EL (cell line): Measurements from ENCODE around the gene FBXL12.
A peak's percentile ranks its signal among the peaks of the same experiment; 100 is the strongest.
"Not testable (repeated sequence)": the region's sequence is repeated elsewhere in the genome, so short reads cannot be mapped to it uniquely, and the experiment has no call there.

ENCODE experiments used
- DNase-seq: peaks from one replicate; pipeline ENCODE4 v3.0.0-alpha.2; 2016

The FBXL12 gene

GRCh38 chr19:9836021-9836420, 17.1 kb upstream of the FBXL12 start:
- DNase-seq, result peak; percentile 51

GRCh38 chr19:9835507-9835949, 16.6 kb upstream of the FBXL12 start:
- DNase-seq, result no peak

GRCh38 chr19:9834726-9835506, 16.0 kb upstream of the FBXL12 start, which contains the start of gene PIN1:
PIN1 (plus strand) TSS chr19:9835318; CDS start chr19:9835345, 27 bp downstream.
- peak; percentile 99 for DNase-seq

GRCh38 chr19:9834307-9834725, 15.4 kb upstream of the FBXL12 start:
- no peak for DNase-seq

GRCh38 chr19:9828551-9829063, 9.7 kb upstream of the FBXL12 start:
- DNase-seq, result no peak

- peak; percentile 84 for DNase-seq
These were observed 8.7 kb upstream of the FBXL12 start, which contains the start of gene UBL5 for GRCh38 chr19:9827289-9828238. UBL5 (plus strand) TSS chr19:9827918; CDS start chr19:9828338, 420 bp downstream.

GRCh38 chr19:9823816-9824215, 4.9 kb upstream of the FBXL12 start:
- no peak for DNase-seq

- DNase-seq, result not testable (repeated sequence)
These were observed 1.2 kb upstream of the FBXL12 start for GRCh38 chr19:9820034-9820433.

GRCh38 chr19:9819596-9819909, 674 bp upstream of the FBXL12 start:
- DNase-seq, result no peak

- DNase-seq, result no peak
These were observed 625 bp downstream of the FBXL12 start for GRCh38 chr19:9818175-9818733.

GRCh38 chr19:9811139-9811538, 7.7 kb downstream of the FBXL12 start:
- DNase-seq, result no peak

GRCh38 chr19:9808855-9809824, 9.7 kb downstream of the FBXL12 start:
- no peak for DNase-seq

GRCh38 chr19:9806803-9807202, 12.1 kb downstream of the FBXL12 start:
- no peak for DNase-seq

GRCh38 chr19:9801976-9802375, 16.9 kb downstream of the FBXL12 start:
- DNase-seq, result no peak

- no peak for DNase-seq
These were observed 19.7 kb downstream of the FBXL12 start for GRCh38 chr19:9799162-9799561.

- DNase-seq, result no peak
These were observed 21.0 kb downstream of the FBXL12 start for GRCh38 chr19:9797871-9798270.

GRCh38 chr19:9796113-9796773, 22.6 kb downstream of the FBXL12 start:
- DNase-seq, result peak; percentile 86

GRCh38 chr19:9793071-9793591, 25.7 kb downstream of the FBXL12 start:
- DNase-seq, result peak; percentile 49

- DNase-seq, result peak; percentile 91
These were observed 26.4 kb downstream of the FBXL12 start for GRCh38 chr19:9792206-9793070.
